Neural cell (in vitro differentiated cells): ENCODE measurements around the gene CTSZ.

Experiments
- EZH2 ChIP-seq: fragments of 200-600, 300-800 bp; shearing (Covaris generic), sonication (generic); IDR thresholded peaks from 2 replicates; pipeline ENCODE4 v1.6.1; 2014; ENCODE audit warnings: antibody characterized with exemption, low read length, borderline replicate concordance, mild to moderate bottlenecking; ENCODE audit not compliant: insufficient read depth, poor library complexity, severe bottlenecking
- POLR2AphosphoS5 ChIP-seq: IDR thresholded peaks from 2 replicates; pipeline ENCODE4 v1.6.1; 2012

- TF ChIP-seq POLR2AphosphoS5 (no peak), EZH2 (no peak)
Measured at GRCh38 chr20:59001449-59002171, 5.4 kb downstream of the CTSZ start.
